Measurements from ENCODE around the gene GNB1L. TPM values are rescaled to one million over a fixed set of nuclear protein-coding genes. Genes with fewer than 3 reads are reported as not detected.

GNB1L gene
- total and polyA plus RNA-seq, 10 of the 15 experiments (the other 5 are each of a cell fraction or from before 2014, with no cell fraction given): 0.21 to 19.4 (median 6.8) TPM

DNA sequence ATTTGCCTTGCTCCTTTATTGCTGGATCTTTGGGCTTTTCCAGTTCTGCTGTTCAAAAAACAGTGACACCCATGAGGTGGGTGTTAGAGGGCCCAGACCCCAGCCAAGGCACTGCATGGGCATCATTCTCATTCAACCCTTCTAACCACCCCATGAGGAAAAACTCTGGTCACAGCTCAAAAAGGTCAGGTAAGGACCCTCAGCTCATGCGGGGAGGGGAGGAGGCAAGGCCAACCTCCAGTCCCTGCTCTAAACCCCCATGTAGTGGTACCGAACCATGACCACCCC lies 7.4 kb downstream of the GNB1L start:
- BruUV-seq (replicated peaks): TSS peak; percentile 41
- no peak overlapping the region for H3K27ac ChIP-seq (ENCODE audit: control insufficient read depth, insufficient read depth)
- RAD21 ChIA-PET (ENCODE audit: unreplicated experiment): no interaction called here
- SMC1A ChIA-PET (ENCODE audit: uncharacterized antibody, unreplicated experiment): no interaction called here
- in situ Hi-C loops (cut with MboI) (no loop called here), intact Hi-C loops (cut with micrococcal nuclease; ENCODE audit: unreplicated experiment) (no loop called here)
- H3K27me3 ChIP-seq (replicated peaks in 1 of 2; ENCODE audit: control insufficient read depth in 2 of 2, insufficient read depth in 2 of 2, low read length in 1 of 2): no peaks in the 10 kb centered on the region
- no peak overlapping the region for H3K4me2 ChIP-seq (ENCODE audit: control insufficient read depth, insufficient read depth)
- 97% methylated on average over 2 of the region's 2 CpGs for WGBS (ENCODE audit: insufficient coverage, insufficient replicate concordance, low lambda C conversion rate, missing lambda C conversion rate)
- H3K4me3 ChIP-seq: no peak overlapping the region
- H3K79me2 ChIP-seq (ENCODE audit: control insufficient read depth, insufficient read depth, low read length): peaks cover 3% of the 10 kb centered on the region
- H3K36me3 ChIP-seq (ENCODE audit: control insufficient read depth in 2 of 2, insufficient read depth in 2 of 2, low read length in 1 of 2): peaks cover 10 to 11% of the 10 kb centered on the region in 2 experiments
- FAIRE-seq (no peak), ATAC-seq (no peak), DNase-seq (ENCODE audit: low read depth, low spot score) (no peak)
- no peaks in the 10 kb centered on the region; the same call in 2 of the 3 replicates for H3K9me3 ChIP-seq (replicated peaks; ENCODE audit: control insufficient read depth, insufficient read depth, low read length)
- H4K20me1 ChIP-seq (ENCODE audit: control insufficient read depth, insufficient read depth): no peaks in the 10 kb centered on the region
- POLR2A ChIA-PET: no interaction called here
- CTCF ChIA-PET: no interaction called here
- H3K4me1 ChIP-seq (ENCODE audit: control insufficient read depth, insufficient read depth, low read length): no peaks in the 10 kb centered on the region; the same call in none of the 2 replicates
- no peak overlapping the region for H2AFZ ChIP-seq (ENCODE audit: control insufficient read depth, low read depth, low read length)
- no peak overlapping the region for H3K9ac ChIP-seq (ENCODE audit: control insufficient read depth, insufficient read depth, low read length)
- TF ChIP-seq, protein P1, sequence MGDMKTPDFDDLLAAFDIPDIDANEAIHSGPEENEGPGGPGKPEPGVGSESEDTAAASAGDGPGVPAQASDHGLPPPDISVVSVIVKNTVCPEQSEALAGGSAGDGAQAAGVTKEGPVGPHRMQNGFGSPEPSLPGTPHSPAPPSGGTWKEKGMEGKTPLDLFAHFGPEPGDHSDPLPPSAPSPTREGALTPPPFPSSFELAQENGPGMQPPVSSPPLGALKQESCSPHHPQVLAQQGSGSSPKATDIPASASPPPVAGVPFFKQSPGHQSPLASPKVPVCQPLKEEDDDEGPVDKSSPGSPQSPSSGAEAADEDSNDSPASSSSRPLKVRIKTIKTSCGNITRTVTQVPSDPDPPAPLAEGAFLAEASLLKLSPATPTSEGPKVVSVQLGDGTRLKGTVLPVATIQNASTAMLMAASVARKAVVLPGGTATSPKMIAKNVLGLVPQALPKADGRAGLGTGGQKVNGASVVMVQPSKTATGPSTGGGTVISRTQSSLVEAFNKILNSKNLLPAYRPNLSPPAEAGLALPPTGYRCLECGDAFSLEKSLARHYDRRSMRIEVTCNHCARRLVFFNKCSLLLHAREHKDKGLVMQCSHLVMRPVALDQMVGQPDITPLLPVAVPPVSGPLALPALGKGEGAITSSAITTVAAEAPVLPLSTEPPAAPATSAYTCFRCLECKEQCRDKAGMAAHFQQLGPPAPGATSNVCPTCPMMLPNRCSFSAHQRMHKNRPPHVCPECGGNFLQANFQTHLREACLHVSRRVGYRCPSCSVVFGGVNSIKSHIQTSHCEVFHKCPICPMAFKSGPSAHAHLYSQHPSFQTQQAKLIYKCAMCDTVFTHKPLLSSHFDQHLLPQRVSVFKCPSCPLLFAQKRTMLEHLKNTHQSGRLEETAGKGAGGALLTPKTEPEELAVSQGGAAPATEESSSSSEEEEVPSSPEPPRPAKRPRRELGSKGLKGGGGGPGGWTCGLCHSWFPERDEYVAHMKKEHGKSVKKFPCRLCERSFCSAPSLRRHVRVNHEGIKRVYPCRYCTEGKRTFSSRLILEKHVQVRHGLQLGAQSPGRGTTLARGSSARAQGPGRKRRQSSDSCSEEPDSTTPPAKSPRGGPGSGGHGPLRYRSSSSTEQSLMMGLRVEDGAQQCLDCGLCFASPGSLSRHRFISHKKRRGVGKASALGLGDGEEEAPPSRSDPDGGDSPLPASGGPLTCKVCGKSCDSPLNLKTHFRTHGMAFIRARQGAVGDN (IDR thresholded peaks at IDR 0.05): no peak
- TF ChIP-seq CHD4 (IDR thresholded peaks at IDR 0.05) (no peak), IRF3 (IDR thresholded peaks at IDR 0.05) (no peak), CEBPB (IDR thresholded peaks at IDR 0.05; ENCODE audit: borderline replicate concordance in 1 of 2, low read depth in 2 of 2, low read length in 2 of 2) (no peak), NFYB (IDR thresholded peaks at IDR 0.05; ENCODE audit: insufficient read depth, low read depth, low read length) (no peak), BHLHE40 (IDR thresholded peaks at IDR 0.05; ENCODE audit: borderline replicate concordance in 1 of 2, low read depth in 2 of 2, low read length in 1 of 2) (no peak), KDM1A (IDR thresholded peaks at IDR 0.05; ENCODE audit: borderline replicate concordance) (no peak), SMARCA5 (IDR thresholded peaks at IDR 0.05) (no peak), SMAD1 (IDR thresholded peaks at IDR 0.05; ENCODE audit: low read depth, partially characterized antibody) (no peak)
- TF ChIP-seq, protein P2, sequence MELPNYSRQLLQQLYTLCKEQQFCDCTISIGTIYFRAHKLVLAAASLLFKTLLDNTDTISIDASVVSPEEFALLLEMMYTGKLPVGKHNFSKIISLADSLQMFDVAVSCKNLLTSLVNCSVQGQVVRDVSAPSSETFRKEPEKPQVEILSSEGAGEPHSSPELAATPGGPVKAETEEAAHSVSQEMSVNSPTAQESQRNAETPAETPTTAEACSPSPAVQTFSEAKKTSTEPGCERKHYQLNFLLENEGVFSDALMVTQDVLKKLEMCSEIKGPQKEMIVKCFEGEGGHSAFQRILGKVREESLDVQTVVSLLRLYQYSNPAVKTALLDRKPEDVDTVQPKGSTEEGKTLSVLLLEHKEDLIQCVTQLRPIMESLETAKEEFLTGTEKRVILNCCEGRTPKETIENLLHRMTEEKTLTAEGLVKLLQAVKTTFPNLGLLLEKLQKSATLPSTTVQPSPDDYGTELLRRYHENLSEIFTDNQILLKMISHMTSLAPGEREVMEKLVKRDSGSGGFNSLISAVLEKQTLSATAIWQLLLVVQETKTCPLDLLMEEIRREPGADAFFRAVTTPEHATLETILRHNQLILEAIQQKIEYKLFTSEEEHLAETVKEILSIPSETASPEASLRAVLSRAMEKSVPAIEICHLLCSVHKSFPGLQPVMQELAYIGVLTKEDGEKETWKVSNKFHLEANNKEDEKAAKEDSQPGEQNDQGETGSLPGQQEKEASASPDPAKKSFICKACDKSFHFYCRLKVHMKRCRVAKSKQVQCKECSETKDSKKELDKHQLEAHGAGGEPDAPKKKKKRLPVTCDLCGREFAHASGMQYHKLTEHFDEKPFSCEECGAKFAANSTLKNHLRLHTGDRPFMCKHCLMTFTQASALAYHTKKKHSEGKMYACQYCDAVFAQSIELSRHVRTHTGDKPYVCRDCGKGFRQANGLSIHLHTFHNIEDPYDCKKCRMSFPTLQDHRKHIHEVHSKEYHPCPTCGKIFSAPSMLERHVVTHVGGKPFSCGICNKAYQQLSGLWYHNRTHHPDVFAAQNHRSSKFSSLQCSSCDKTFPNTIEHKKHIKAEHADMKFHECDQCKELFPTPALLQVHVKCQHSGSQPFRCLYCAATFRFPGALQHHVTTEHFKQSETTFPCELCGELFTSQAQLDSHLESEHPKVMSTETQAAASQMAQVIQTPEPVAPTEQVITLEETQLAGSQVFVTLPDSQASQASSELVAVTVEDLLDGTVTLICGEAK (IDR thresholded peaks at IDR 0.05; ENCODE audit: borderline replicate concordance): no peak
- TF ChIP-seq, protein P3, sequence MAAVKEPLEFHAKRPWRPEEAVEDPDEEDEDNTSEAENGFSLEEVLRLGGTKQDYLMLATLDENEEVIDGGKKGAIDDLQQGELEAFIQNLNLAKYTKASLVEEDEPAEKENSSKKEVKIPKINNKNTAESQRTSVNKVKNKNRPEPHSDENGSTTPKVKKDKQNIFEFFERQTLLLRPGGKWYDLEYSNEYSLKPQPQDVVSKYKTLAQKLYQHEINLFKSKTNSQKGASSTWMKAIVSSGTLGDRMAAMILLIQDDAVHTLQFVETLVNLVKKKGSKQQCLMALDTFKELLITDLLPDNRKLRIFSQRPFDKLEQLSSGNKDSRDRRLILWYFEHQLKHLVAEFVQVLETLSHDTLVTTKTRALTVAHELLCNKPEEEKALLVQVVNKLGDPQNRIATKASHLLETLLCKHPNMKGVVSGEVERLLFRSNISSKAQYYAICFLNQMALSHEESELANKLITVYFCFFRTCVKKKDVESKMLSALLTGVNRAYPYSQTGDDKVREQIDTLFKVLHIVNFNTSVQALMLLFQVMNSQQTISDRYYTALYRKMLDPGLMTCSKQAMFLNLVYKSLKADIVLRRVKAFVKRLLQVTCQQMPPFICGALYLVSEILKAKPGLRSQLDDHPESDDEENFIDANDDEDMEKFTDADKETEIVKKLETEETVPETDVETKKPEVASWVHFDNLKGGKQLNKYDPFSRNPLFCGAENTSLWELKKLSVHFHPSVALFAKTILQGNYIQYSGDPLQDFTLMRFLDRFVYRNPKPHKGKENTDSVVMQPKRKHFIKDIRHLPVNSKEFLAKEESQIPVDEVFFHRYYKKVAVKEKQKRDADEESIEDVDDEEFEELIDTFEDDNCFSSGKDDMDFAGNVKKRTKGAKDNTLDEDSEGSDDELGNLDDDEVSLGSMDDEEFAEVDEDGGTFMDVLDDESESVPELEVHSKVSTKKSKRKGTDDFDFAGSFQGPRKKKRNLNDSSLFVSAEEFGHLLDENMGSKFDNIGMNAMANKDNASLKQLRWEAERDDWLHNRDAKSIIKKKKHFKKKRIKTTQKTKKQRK (IDR thresholded peaks at IDR 0.05; ENCODE audit: low read depth, low read length): no peak

All from GM12878 (cell line).